Activated CD4-positive, alpha-beta T cell treated with anti-CD3 and anti-CD28 coated beads, Interleukin-2, Interleukin-6, amounts not matched to agents 100 ng/mL and 50 ng/mL, durations not matched to agents 16 hours and 8 hours (primary cell): ENCODE measurements around the gene AGPAT1.
"Not testable (repeated sequence)": the region's sequence is repeated elsewhere in the genome, so short reads cannot be mapped to it uniquely, and the experiment has no call there.

Source experiments
- DNase-seq: peaks from one replicate; pipeline ENCODE4 v3.0.0-alpha.2; 2020

The AGPAT1 gene

DNA sequence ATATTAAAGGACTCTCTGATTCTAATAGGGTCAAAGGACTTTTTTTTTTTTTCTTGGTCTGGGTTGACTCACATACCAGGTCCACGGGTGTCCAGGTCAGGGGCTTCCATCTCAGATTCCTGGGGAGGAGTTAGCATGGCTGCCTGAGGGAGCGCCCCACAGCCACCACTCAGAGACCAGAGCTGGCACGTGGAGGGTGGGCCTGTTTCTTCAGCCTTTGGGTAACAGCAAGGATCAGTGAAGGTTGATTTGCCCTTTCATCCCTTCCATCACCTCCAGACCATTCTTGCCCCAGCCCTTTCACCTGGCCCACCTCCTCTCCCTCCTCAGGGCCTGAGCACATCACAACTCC, 22.4 kb upstream of the AGPAT1 start:
- DNase-seq: no peak

GRCh38 chr6:32196682-32197616, 21.1 kb upstream of the AGPAT1 start:
- no peak for DNase-seq

- peak; percentile 77 for DNase-seq
Measured at GRCh38 chr6:32195902-32196681, 20.2 kb upstream of the AGPAT1 start.

DNA sequence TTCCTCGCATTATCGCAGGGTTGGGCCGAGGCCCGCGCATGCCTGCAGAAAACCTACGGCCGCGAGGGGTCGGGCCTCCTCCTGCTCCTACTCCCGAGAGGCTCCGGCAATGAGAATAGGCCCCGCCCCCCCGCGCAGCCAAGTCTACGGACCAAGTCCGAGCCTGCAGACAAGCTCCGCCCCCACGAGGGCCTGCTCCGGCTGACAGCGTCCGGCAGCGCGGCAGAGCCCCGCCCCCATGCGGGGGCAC, 19.7 kb upstream of the AGPAT1 start:
- DNase-seq: peak; percentile 100

GRCh38 chr6:32194825-32195651, 19.2 kb upstream of the AGPAT1 start:
- DNase-seq: peak; percentile 50

GRCh38 chr6:32194388-32194787, 18.5 kb upstream of the AGPAT1 start:
- DNase-seq: no peak

DNA sequence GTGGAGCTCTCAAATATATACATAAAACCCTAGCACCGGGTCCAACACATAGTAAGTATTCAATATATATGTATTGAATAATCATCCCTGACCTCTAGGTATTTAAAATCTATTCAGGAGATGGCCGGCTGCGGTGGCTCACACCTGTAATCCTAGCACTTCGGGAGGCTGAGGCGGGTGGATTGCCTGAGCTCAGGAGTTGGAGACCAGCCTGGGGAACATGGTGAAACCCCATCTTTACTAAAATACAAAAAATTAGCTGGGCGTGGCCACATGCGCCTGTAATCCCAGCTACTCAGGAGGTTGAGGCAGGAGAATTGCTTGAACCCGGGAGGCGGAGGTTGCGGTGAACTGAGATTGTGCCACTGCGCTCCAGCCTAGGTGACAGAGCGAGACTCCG, 17.2 kb upstream of the AGPAT1 start:
- not testable (repeated sequence) for DNase-seq

DNA sequence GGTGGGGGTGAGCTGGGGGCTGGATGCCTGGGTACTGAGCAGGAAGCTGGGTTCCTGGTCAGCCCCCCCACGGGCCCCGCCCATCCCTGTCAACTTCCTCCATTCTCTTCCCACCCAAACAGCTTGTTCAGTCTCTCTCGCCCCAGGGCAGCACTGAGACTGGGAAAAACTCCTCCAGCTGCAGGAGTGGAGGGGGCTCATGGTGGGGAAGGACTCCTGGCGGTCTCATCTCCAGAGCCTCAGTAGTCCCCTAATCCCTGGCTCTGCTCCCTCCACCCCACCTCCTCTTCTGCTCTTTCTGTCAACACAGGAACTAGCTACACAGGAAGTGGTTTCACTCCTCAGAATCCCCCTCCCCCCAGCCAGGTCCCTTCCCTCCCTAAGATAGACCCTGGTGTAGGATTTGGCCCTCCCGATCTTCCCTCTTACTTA, 16.7 kb upstream of the AGPAT1 start, which contains the start of gene GPSM3:
GPSM3 (minus strand) TSS at position 36 of the 432 bp plus-strand sequence. CDS start 130 bp downstream, outside the sequence.
- DNase-seq: peak; percentile 74

- no peak for DNase-seq
Measured at GRCh38 chr6:32191696-32192607, 16.1 kb upstream of the AGPAT1 start.

DNA sequence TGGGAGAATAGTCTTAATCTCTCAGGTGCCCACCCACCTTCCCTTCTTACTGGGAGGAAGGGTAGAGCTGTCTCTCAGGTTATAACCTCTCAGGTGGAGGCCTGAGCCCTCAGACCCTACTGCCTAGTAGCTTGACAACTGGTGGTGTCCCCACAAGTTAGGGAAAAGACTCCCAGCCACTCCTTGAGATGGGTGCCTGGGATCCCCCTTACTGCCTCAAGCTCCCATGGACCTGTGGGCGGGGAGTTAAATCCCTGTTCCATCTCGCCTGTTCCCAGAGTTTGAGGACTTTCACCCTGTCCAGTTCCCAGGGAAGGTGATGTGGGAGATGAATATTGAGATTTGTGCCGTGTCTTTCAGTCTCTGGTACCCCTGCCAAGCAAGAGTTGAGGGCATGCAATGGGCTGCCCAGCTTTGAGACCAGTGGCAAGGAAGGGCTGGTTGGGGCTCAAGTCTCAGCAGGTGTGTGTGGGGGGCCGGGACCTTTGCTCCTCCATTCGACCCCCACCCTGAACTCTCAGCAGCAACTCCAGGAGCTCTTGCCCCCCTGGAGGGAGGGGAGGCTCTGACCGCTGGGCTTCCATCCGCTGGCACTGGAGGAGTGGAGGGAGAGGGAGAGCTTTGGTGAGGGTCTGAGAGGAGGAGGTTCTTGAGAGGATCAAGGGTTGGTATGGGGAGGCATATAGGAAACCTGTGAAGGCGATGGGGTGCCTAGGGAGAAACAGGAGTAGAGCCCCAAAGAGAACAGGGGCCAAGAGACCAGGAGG, 15.2 kb upstream of the AGPAT1 start:
- DNase-seq: no peak

GRCh38 chr6:32190054-32190851, 14.4 kb upstream of the AGPAT1 start, which contains the start of gene PBX2:
Gene PBX2 (minus strand): TSS chr6:32190202. CDS start chr6:32189915, 287 bp downstream.
- peak; percentile 93 for DNase-seq

DNA sequence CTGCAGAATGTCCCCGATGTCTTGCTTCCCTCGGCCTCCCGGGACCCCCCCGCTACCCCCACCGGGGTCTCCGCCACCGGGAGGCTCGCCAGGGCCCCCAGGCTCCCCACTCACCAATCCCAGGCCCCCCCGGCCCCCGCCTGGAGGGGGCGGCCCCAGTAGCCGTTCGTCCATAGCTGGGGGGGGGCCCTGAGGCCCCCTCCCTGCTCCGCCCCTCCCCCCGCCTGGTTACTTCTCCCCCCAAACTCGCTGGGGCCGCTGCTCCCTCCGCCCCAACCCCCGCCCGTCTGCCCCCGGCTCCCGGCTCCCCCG, 13.8 kb upstream of the AGPAT1 start:
- no peak for DNase-seq

DNA sequence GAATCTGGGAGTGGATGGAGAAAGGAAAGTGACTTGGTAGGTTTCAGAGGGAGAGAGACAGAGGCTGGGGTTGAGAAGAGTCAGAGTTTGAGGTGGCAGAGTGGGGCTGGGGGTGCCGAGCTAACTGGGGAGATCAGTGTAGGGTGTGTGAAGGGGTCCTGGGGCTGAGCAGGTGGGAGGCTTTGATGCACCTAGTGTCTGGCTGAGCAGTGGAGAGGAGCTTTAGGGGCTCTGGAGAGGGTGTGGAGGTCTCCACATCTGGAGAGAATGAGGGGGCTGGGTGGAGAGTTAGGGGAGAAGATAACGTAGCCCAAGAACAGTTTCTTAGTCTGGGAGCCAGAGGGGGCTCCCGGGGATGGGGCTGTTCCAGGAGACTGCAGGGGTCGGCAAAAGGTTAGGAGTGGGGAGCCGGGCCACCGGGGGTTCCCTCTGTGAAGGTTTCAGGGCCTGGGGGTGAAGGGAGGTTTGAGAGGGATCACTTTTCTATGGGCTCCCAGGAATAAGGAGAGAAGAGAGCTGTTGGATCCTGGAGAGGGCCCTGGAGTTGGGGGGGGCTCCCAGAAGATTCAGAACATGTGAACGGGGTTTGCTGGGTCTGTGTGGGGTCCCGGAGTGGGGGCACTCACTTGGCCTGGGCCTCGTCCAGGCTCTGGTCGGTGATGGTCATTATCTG, 13.3 kb upstream of the AGPAT1 start:
- DNase-seq: no peak

DNA sequence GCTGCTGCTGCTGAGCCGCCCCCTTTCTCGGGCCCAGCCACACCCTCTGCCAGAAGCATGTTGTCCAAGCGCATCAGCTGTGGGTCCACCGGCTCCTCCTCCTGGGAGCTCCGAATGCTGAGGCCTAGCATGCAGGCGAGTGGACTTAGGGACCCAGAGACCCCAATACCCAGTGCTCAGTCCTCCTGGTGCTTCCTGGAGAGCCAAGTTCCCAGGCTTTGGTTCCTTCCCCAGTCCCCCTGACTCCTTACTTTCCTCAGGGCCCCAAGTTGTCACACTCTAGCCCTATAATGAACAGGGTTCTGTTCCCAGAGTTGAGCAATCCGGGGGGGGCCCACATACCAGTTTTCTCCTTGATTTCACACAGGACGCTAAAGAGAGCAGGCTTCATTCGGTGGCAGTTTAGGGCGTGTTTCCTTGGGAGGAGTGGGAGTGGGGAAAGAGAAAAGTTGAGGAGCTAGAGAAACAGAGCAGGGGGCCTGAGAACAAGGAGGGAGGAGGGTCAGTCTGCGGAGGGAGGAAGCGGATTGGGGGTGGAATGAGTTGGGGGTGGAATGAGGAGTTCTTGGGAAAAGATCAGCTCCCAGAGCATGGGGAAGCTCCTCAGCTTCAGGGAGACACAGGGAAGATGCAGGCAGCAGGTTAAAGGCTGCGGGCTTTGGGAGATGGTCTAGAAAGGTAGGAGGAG, 12.6 kb upstream of the AGPAT1 start:
- no peak for DNase-seq

DNA sequence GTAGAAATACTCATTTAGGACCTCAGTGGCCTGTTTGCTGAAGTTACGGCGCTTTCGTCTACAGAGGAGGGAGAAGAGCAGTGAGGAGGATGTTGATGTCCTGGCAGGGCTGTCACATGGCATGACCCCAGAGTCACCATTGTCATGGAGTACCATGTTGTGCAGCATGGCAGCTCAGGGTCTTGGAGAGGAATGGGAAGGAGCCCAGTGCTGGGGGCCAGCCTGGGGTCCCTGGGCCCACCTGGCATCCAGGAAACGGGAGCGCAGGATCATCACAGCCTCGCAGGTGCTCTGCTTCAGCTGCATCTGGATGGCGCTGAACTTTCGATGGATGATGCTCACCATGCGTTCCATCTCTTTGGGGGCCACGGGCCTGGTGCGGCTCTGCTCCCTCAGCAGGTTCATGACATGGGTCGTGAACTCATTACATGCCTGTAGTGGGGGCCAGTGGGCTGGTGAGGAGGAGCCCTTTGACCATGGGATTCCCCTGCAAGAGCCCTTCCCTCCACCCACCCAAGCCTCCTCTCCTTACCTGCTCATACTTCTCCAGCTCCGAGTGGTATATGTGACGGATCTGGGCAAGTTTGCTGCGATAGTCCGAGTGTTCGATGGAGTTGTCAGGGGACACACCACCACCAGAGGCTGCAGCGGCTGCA, 12.0 kb upstream of the AGPAT1 start:
- not testable (repeated sequence) for DNase-seq

DNA sequence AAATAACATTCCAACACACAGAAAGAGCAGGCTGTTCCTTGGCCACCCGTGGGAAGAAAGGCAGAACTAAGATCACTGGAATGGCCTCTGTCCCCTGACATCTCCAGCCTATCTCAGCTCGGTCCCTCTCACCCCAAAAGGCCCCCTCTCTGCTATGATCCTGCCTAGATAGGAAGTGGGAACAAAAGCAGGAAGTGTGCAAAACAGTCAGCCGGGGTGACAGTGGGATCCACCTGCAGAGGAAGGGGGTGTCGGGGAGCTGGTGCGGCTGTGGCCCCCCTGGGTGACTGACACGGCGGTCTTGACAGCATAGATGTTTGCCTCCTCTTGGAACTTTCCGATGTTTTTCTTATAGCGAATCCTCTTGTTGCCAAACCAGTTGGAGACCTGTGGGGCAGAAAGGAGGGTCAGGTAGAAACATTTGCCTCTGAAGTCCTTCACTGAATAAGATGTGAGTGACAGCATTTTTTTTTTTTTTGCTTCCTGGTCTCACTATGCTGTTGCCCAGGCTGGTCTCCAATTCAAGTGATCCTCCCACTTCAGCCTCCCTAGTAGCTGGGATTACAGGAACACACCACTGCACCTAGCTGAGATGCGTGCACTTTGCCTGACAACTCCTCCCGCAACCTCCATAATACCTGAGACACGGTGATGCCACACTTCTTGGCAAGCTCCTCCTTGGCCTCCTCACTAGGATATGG, 11.3 kb upstream of the AGPAT1 start:
- no peak for DNase-seq

DNA sequence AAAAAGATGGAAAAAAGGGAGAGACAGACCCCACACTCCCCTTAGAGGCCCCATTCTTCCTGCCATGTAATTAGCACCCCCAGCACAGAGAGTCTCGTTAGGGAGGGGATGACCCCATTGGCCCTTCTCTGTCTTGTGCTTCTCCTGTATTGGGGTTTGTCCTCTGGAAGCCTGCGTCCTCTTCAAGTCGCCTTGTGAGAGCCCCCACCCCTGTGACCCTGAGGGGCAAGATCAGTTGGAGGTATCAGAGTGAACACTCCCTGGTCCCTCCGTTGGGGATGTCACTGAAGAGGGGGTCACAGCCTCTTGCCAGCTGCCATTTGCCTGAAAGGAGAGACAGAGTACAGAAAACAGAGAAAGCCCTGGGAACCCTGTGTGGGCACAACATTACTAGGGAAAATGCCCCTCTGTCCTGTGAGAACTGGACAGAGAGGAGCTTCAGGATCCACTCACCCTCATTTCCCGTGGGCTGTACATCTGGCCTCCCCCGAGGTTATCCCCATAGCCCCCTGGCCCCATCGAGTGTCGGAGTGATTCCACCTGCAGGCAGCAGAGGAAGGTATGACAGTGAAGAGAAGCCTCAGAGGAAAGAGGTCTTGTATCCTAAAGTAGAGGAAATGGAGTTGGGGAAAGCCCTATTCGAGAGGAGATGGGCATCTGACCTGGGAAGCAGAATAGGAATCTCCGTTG, 10.4 kb upstream of the AGPAT1 start:
- DNase-seq: not testable (repeated sequence)
